Spleen (tissue), 11 donors: ENCODE data around the gene ACER2. TPM values are rescaled to one million over a fixed set of nuclear protein-coding genes. Genes with fewer than 3 reads are reported as not detected.

ENCODE experiments used
- DNase-seq: peaks from one replicate; pipeline ENCODE4 v3.0.0-alpha.2; 2020
- H3K27ac ChIP-seq, 8 donors: fragments of 200-600 bp; sonication (generic) in 7 of 8; 1 replicate in 4 of 8; 2 replicates in 4 of 8; pipeline versions ENCODE4 v1.5.0 to v1.8.0; 2016 to 2021; ENCODE audit warnings: inconsistent platforms in 4 of 8, mild to moderate bottlenecking in 4 of 8, moderate library complexity in 1 of 8
- H3K27me3 ChIP-seq, 7 donors: fragments of 200-600 bp; sonication (generic) in 6 of 7; replicated peaks in 1 of 7; 1 replicate in 4 of 7; 2 replicates in 3 of 7; pipeline versions ENCODE4 v1.5.0 to v1.8.0; 2016 to 2021; ENCODE audit warnings: inconsistent platforms in 3 of 7, mild to moderate bottlenecking in 1 of 7
- H3K36me3 ChIP-seq, 6 donors: fragments of 200-600 bp; sonication (generic) in 5 of 6; 1 replicate in 4 of 6; 2 replicates in 2 of 6; pipeline versions ENCODE4 v1.5.0 to v1.8.0; 2016 to 2021; ENCODE audit warnings: inconsistent platforms in 2 of 6
- H3K4me1 ChIP-seq, 6 donors: fragments of 200-600 bp; sonication (generic) in 5 of 6; 1 replicate in 3 of 6; 2 replicates in 3 of 6; pipeline versions ENCODE4 v1.5.0 to v1.8.0; 2016 to 2021; ENCODE audit warnings: inconsistent platforms in 3 of 6
- H3K4me3 ChIP-seq, 8 donors: fragments of 200-600 bp; sonication (generic) in 7 of 8; 1 replicate in 4 of 8; 2 replicates in 4 of 8; pipeline versions ENCODE4 v1.5.0 to v1.8.0; 2016 to 2021; ENCODE audit warnings: inconsistent platforms in 4 of 8, mild to moderate bottlenecking in 4 of 8, moderate library complexity in 2 of 8
- H3K9me3 ChIP-seq, 8 donors: fragments of 200-600 bp; sonication (generic) in 7 of 8; 1 replicate in 4 of 8; 2 replicates in 4 of 8; pipeline versions ENCODE4 v1.5.0 to v1.8.0; 2016 to 2021; ENCODE audit warnings: inconsistent platforms in 4 of 8
- POLR2A ChIP-seq, 3 donors: fragments of 450-650 bp; IDR thresholded peaks; one replicate each; pipeline ENCODE4 v1.5.1; 2017; ENCODE audit warnings: antibody characterized with exemption in 3 of 3, mild to moderate bottlenecking in 1 of 3
- POLR2AphosphoS5 ChIP-seq, 3 donors: sonication (generic); formaldehyde crosslinking; IDR thresholded peaks; one replicate each; pipeline ENCODE4 v1.5.1; 2017; ENCODE audit warnings: antibody characterized with exemption in 3 of 3
- WGBS, 5 donors: extraction: QIAGEN DNeasy Blood & Tissue Kit in 3 of 5; methylation state at CpG; one replicate each; pipeline versions ENCODE4 v1.1.5 to v1.1.7; 2013 to 2018; 5-methylcytosine and 5-hydroxymethylcytosine counted together
- intact Hi-C: fragments of 100-400 bp; cut with DNase I; formaldehyde crosslinking; loops from one replicate; pipeline ENCODE4 v1.15.0; 2023; ENCODE audit warnings: low total_unique reads
- polyA plus RNA-seq, 3 donors: library from polyadenylated mRNA; stranded (reverse); fragments of 200-250 nt; gene quantifications; one replicate each; pipeline ENCODE4 v1.2.1, GENCODE V29; 2013
- total RNA-seq, 7 donors: library from RNA; depleted of rRNA in 3 of 7; stranded (reverse); fragments of >200 nt in 3 of 7; fragmentation: NEBNext Ultra II Directional in 4 of 7; extraction: Animal tissue kit (Norgen Biotek cat#: 25700) in 4 of 7; gene quantifications; one replicate each; pipeline versions ENCODE4 v1.1.0 to v1.2.1, GENCODE V29; 2016 to 2021
- TF ChIP-seq, protein P1 (sequence below), 11 experiments: fragments of 200-600 bp in 7 of 11; fragments of 450-650 bp in 4 of 11; sonication (generic) in 4 of 11; IDR thresholded peaks in 8 of 11; conservative IDR thresholded peaks in 3 of 11; 1 replicate in 7 of 11; 2 replicates in 4 of 11; pipeline versions ENCODE4 v1.4.0 to v1.8.0; 2016 to 2021; ENCODE audit warnings: antibody characterized with exemption in 11 of 11, inconsistent platforms in 4 of 11, mild to moderate bottlenecking in 1 of 11
- donor health status: healthy with polysubstance abuse.
- donor health status: DM: no; HTN: no; CAD: no; lungs with moderate emphysema.
- donor health status: DM: no; HTN: no; CAD: no.
- donor health status: Bipolar disorder and iron deficiency.
- donor health status: healthy.
- donor health status: DM: no; HTN: no; CAD: no.
- donor health status: DM: yes; HTN: yes; CAD: no.

The ACER2 gene
- total and polyA plus RNA-seq, 10 donors = 0.09 to 7.2 (median 4.3) TPM

DNA sequence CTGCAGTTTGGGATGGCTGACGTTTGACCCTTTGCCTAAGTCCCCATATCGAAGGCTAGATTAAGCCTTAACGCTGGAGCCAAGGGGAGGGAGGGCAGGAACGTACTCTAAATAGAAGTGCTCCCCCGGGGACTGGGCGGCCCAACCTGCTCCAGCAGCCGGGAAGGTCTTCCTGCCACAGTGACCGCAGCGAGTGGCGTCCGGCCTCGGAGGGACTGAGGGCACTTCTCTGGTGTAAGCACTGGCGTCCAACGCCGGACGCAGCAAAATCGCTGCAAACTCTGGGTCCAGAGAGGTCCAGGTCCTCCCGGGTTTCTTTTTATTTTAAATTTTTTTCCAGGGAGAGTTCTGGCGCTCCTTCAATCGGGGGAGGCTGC, 505 bp upstream of the ACER2 start:
- TF ChIP-seq, protein P1, sequence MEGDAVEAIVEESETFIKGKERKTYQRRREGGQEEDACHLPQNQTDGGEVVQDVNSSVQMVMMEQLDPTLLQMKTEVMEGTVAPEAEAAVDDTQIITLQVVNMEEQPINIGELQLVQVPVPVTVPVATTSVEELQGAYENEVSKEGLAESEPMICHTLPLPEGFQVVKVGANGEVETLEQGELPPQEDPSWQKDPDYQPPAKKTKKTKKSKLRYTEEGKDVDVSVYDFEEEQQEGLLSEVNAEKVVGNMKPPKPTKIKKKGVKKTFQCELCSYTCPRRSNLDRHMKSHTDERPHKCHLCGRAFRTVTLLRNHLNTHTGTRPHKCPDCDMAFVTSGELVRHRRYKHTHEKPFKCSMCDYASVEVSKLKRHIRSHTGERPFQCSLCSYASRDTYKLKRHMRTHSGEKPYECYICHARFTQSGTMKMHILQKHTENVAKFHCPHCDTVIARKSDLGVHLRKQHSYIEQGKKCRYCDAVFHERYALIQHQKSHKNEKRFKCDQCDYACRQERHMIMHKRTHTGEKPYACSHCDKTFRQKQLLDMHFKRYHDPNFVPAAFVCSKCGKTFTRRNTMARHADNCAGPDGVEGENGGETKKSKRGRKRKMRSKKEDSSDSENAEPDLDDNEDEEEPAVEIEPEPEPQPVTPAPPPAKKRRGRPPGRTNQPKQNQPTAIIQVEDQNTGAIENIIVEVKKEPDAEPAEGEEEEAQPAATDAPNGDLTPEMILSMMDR (IDR thresholded peaks at IDR 0.05 in 8 of 11, conservative IDR thresholded peaks at IDR 0.05 in 3 of 11) = peak in 1 of 11 experiments; percentile 17
- no peak for TF ChIP-seq POLR2AphosphoS5 (IDR thresholded peaks at IDR 0.05)
- TF ChIP-seq POLR2A (IDR thresholded peaks at IDR 0.05) = no peak
- WGBS, 5 donors = 2 to 7% (median 3%) methylated on average over 19 to 20 of the region's 20 CpGs
- H3K4me3 ChIP-seq = peak overlapping the region; percentile 75 to 92 (median 82)
- intact Hi-C loops = no loop called here
- H3K4me1 ChIP-seq = peaks cover 3 to 26% (median 15%) of the 10 kb centered on the region in 6 donors
- peaks cover 0 to 9% (median 4%) of the 10 kb centered on the region in 8 donors for H3K9me3 ChIP-seq
- no peaks in the 10 kb centered on the region for H3K36me3 ChIP-seq
- no peaks in the 10 kb centered on the region for H3K27me3 ChIP-seq
- DNase-seq = peak; percentile 92
- peak overlapping the region; percentile 72 to 89 (median 84) for H3K27ac ChIP-seq

GRCh38 chr9:19409401-19410194, 789 bp downstream of the ACER2 start:
- Histone ChIP-seq H3K4me3 (peak overlapping the region; percentile 75 to 92 (median 82)), H3K9me3 (no peaks in the 10 kb centered on the region), H3K36me3 (no peaks in the 10 kb centered on the region), H3K4me1 (peaks cover 3 to 26% (median 15%) of the 10 kb centered on the region in 6 donors), H3K27me3 (no peaks in the 10 kb centered on the region), H3K27ac (peak overlapping the region; percentile 72 to 89 (median 84))
- 2 to 5% (median 3%) methylated on average over 17 of the region's 17 CpGs for WGBS, 5 donors
- TF ChIP-seq POLR2AphosphoS5 (IDR thresholded peaks at IDR 0.05) = no peak
- TF ChIP-seq, protein P1 (IDR thresholded peaks at IDR 0.05 in 8 of 11, conservative IDR thresholded peaks at IDR 0.05 in 3 of 11) = no peak
- no peak for TF ChIP-seq POLR2A (IDR thresholded peaks at IDR 0.05)
- DNase-seq = peak; percentile 83
- intact Hi-C loops = no loop called here

- no peaks in the 10 kb centered on the region for H3K27me3 ChIP-seq
- intact Hi-C loops = no loop called here
- H3K36me3 ChIP-seq = no peaks in the 10 kb centered on the region
- H3K4me1 ChIP-seq = peaks cover 3 to 26% (median 15%) of the 10 kb centered on the region in 6 donors
- H3K27ac ChIP-seq = peak overlapping the region in 1 of 8 donors; percentile 87
- DNase-seq = no peak
- peak overlapping the region in 5 of 8 donors; percentile 75 to 92 (median 81) for H3K4me3 ChIP-seq
- TF ChIP-seq POLR2AphosphoS5 (IDR thresholded peaks at IDR 0.05) (no peak), POLR2A (IDR thresholded peaks at IDR 0.05) (no peak)
- TF ChIP-seq, protein P1 (IDR thresholded peaks at IDR 0.05 in 8 of 11, conservative IDR thresholded peaks at IDR 0.05 in 3 of 11) = no peak
- WGBS, 5 donors = 95 to 100% (median 98%) methylated on average over 2 of the region's 2 CpGs
- H3K9me3 ChIP-seq = no peaks in the 10 kb centered on the region
Observed at GRCh38 chr9:19410195-19410503, 1.3 kb downstream of the ACER2 start.

- H3K4me1 ChIP-seq = peaks cover 3 to 26% (median 15%) of the 10 kb centered on the region in 6 donors
- TF ChIP-seq POLR2AphosphoS5 (IDR thresholded peaks at IDR 0.05) (no peak), POLR2A (IDR thresholded peaks at IDR 0.05) (no peak)
- TF ChIP-seq, protein P1 (IDR thresholded peaks at IDR 0.05 in 8 of 11, conservative IDR thresholded peaks at IDR 0.05 in 3 of 11) = no peak
- WGBS, 5 donors = 98 to 100% (median 100%) methylated on average over 2 of the region's 2 CpGs
- H3K4me3 ChIP-seq = no peak overlapping the region
- H3K27ac ChIP-seq = no peak overlapping the region
- intact Hi-C loops = no loop called here
- H3K36me3 ChIP-seq = no peaks in the 10 kb centered on the region
- no peaks in the 10 kb centered on the region for H3K27me3 ChIP-seq
- H3K9me3 ChIP-seq = no peaks in the 10 kb centered on the region
- no peak for DNase-seq
Observed at GRCh38 chr9:19410594-19410993, 1.8 kb downstream of the ACER2 start.
